GM18511 (cell line): ENCODE results near the gene ARHGAP10.

Experiments
- ATAC-seq: cut with Tn5 transposase; IDR thresholded peaks from one replicate; pipeline ENCODE4 v1.9.1; 2021; ENCODE audit warnings: mild to moderate bottlenecking, moderate library complexity; ENCODE audit not compliant: unreplicated experiment

Gene ARHGAP10

GRCh38 chr4:147843162-147843561 lies 111.3 kb downstream of the ARHGAP10 start:
- peak; percentile 32 for ATAC-seq

DNA sequence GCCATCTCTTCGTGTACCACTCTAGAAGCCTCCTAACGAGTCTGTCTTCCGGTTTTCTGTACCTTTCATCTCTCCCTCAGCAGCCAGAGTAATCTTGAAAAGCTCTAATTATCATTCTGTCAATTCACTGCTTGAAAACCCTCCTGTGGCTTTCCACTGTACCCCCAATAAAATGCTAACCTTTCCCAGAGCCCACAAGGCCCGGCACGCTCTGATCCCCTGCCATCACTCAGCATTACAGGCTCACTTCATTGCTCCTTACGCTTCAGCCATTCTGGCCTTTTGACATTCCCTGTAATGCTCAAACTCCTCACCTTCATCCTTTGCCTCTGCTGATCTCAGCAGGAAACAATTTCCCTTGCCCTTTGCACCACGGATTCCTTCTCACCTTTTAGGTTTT lies 112.9 kb downstream of the ARHGAP10 start:
- no peak for ATAC-seq

GRCh38 chr4:147846318-147847155 lies 114.6 kb downstream of the ARHGAP10 start:
- peak; percentile 83 for ATAC-seq

DNA sequence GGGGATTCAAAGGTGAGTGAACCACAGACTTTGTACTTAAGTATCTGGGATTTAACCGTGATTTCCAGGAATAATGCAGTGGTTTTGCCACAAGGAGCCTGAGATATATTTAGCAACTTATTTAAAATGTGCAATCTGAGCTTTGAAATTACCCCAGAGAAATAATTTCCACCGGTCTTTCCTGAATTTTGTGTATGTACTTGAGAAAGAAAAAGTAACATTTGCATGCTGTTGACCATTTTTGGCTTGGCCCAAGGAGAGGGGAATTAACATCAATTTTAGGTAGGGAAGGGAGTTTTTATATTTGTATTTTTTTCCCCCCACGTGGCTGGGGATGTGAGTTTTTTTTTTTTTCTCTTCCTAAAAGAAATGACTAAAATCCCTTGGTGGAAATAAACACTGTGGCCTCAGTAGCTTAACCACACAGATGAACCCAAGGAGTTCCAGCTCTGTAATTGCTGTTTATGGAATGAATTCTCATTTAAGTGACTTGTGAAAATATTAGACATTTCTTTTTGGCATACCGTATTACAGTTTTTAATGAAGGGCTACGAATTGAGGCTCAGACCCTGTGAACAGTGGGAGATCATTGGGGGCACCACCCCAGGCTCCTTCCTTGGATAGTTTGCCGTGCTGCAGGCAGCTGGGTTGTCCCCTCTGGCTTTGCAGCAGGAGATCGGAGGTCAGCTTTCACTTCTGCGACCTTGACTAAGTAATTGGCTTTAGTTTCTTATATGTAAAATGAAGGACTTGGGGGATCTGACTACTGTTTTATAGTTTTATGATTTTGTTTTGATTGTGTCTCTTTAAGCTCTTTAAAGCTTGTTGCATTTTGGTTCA lies 116.1 kb downstream of the ARHGAP10 start:
- no peak for ATAC-seq

- no peak for ATAC-seq
Measured at GRCh38 chr4:147848634-147849033, 116.7 kb downstream of the ARHGAP10 start.

GRCh38 chr4:147851135-147851534 lies 119.2 kb downstream of the ARHGAP10 start:
- ATAC-seq = no peak

GRCh38 chr4:147853706-147854105 lies 121.8 kb downstream of the ARHGAP10 start:
- no peak for ATAC-seq

GRCh38 chr4:147854154-147854553 lies 122.3 kb downstream of the ARHGAP10 start:
- no peak for ATAC-seq

- no peak for ATAC-seq
Measured at GRCh38 chr4:147855571-147856009, 123.7 kb downstream of the ARHGAP10 start.

GRCh38 chr4:147860960-147861359 lies 129.1 kb downstream of the ARHGAP10 start:
- ATAC-seq = no peak

- no peak for ATAC-seq
Measured at GRCh38 chr4:147862043-147862692, 130.3 kb downstream of the ARHGAP10 start.

DNA sequence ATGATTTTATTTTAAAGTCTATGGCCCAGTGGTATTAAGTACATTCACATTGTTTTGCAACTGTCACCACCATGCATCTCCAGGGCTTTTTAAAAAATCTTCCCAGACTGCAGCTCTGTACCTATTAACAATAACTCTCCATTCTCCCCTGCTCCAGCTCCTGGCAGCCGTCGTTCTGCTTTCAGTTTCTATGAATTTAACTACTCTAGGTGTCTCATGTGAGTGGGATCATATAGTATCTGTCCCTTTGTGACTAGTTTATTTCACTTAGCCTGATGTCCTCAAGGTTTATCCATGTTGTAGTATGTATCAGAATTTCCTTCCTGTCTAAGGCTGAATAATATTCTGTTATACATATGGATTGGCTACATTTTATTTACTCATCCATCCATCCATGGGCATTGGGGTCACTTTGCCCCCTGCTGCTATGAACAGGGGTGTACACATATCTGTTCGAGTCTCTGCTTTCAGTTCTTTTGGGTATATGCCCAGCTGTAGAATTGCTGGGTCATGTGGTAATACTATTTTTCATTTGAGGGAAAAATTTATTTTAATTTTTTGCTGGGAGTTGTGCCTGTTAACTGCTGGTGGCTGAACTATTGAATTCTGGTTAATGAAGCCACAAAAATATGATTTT lies 131.3 kb downstream of the ARHGAP10 start:
- peak; percentile 83 for ATAC-seq

GRCh38 chr4:147863808-147864472 lies 132.1 kb downstream of the ARHGAP10 start:
- no peak for ATAC-seq

GRCh38 chr4:147864607-147865006 lies 132.7 kb downstream of the ARHGAP10 start:
- ATAC-seq = no peak

GRCh38 chr4:147865926-147866325 lies 134.0 kb downstream of the ARHGAP10 start:
- no peak for ATAC-seq

DNA sequence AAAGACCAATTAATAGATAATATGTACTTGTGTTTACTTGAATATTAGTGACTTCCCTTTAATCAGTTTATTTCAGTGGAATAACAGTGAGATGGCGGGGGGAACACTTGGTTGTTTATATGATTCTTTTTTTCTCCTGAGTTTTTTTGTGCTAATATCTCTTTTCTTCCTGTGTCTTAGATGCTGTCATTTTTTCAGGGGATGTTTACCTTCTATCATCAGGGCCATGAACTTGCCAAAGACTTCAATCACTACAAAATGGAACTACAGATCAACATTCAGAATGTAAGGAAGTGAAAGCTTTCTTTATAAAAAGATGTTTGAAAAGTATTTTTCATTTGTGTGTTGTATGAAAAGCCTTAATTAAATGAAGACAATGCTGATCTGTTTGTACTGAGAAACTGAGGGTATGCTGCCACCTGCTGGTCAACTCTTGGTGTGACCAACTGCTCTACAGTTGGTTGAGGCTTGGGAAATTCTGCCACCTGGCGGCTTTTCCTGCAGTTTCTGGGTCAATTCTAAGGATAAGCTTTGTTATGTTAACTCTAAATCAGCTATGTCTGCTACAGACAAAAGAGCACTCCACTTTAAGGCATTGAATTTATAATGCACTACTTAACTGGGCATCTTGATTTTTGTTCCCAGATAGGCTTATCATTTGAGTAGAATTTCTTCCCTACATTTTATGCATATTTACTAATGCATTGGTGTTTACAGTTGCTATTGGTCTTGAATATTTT lies 134.8 kb downstream of the ARHGAP10 start:
- peak; percentile 78 for ATAC-seq

GRCh38 chr4:147874109-147874508 lies 142.2 kb downstream of the ARHGAP10 start:
- no peak for ATAC-seq

DNA sequence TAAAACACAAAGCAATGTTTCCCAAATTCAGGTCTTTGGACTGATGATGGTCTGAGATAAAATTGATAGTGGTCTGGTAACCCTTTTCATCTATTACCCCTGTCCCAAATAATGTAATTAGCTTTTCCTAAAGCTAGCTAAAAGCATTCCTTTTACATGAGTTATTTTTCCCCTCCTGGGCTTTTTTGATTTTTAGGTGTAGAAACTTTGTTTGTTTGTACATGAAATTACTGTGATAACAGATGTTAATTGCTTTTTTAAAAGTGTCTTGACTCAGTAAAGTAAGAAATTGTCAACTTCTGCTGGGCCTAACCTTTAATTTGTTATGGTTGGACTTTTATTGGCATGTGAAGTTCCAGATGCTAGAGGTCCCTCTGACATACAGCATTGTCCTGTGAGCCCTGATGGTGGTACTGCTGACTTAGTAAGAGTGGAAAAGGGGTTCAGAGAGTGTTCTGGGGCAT lies 145.5 kb downstream of the ARHGAP10 start:
- no peak for ATAC-seq

GRCh38 chr4:147879676-147880075 lies 147.8 kb downstream of the ARHGAP10 start:
- no peak for ATAC-seq

DNA sequence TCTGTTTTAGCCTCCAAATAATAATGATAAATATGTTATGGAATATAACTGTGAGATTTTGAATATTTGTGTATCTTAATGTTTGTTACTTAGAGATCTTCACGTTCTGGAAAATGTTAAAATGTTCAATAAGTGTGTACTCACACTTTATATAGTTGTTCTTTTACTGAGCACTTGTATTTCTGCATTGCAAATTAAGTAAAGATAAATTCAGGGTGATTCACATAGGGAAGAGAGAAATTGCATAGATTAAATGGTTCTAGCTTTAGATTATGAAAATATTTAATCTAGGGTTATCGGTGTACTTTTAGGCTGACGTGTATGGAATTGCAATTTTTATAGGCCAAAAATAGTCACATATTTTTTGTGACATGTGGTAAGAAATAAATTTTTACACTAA lies 148.6 kb downstream of the ARHGAP10 start:
- ATAC-seq = no peak
